GM21529 (cell line): ENCODE data around the gene GPD2.

Experiments used
- ATAC-seq: cut with Tn5 transposase; IDR thresholded peaks from one replicate; pipeline ENCODE4 v1.9.1; 2021; ENCODE audit not compliant: unreplicated experiment

GPD2 gene

DNA sequence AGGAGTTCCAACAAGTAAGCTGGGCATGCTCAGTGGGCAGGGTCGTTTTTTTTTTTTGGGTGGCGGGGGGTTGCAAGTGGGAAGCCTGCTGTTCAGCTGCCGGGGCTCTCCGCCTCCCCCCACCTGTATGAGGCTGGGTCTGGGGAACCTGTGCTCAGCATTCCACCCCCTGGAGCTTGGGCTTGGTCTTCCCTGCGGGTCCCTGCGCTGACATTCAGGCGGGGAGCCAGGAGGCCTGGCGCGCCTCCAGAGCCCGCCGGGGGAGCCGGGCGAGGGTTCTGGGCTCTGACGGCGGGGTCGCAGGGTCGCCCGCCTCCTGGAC is 822 bp upstream of the GPD2 start:
- no peak for ATAC-seq

- peak; percentile 58 for ATAC-seq
Measured at GRCh38 chr2:156436497-156437085, 412 bp downstream of the GPD2 start.

DNA sequence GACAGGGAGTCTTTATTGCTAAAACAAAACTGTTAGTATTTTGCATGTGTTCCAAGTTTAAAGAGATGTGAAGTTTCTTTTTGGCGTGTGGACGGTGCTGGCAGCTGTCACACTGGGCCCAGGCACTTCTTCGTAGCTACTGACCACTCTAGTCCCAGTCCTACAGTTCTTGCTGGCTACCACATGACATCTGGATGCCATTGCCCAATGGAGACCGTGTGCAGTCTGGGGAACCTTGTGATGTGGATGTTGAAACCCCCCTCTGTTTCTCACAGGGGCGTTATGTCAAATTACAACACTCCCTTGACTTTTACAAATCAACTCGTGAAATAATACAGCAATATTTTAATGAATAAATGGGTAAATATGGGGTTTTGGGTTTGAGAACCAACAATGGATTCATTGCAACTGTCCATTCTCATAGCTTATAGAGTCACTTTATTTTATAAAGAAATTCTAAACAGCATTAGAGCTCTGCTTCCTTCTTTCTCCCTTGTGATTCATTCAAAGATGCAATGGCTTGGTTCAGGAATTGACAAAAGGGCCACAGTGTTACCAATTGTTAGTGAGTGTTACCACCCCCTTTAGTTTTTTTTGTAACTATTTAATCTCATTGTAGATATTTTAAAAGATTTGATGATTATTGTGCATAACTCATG is 1.2 kb downstream of the GPD2 start:
- ATAC-seq: peak; percentile 26

- no peak for ATAC-seq
Measured at GRCh38 chr2:156437931-156438410, 1.8 kb downstream of the GPD2 start.

DNA sequence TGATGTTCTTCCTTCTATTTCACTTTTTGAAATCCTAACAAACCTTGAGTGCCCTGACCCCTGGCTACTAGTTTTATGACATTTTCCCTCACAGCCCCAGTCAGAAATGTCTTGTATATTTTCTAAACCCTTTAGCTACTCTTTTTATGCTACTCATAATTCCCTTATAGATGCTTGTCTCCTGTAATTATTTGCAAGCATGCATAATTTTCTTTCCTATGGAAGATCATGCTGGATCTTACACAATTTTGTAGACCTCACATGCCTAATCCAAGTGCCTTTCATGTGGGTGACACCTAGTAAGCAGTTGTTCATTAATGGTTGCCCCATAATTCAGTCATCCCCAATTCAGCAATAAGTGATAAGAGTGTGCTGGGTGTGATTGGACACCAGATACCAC is 6.9 kb downstream of the GPD2 start:
- ATAC-seq: no peak

- ATAC-seq: peak; percentile 80
Measured at GRCh38 chr2:156445296-156446220, 9.4 kb downstream of the GPD2 start.

DNA sequence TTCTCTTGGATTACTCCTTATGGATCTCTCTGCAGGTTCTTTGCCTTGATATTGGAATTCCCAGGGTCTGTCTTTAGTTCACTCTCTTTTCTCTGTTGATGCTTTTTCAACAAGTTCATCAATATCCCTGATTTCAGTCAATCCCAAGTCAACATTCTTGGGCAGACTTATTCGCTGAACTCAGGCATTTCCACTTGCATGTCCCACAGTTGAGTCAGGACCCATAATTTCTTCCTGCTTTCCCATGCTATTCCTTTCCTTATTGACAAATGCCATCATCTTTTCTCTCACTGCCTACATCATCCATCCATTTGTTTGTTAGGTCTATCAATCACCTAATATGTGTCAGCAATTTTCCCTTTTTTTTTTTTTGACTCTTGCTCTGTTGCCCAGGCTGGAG is 11.6 kb downstream of the GPD2 start:
- no peak for ATAC-seq

DNA sequence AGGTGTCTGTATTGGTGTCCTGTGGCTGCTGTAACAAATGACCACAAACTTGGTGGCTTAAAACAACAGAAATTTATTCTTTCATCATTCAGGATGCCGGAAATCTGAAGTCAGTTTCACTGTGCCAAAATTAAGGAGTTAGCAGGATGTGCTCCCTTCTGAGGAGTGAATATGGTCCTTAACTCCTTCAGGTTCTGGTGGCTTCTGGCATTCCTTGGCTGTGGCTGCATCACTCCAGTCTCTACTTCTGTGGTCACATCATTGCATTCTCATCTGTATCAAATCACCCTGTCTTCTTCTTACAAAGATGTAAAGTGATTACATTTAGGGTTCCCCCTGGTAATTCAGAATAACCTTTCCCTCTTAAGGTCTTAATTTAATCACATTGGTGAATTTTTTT is 12.6 kb downstream of the GPD2 start:
- no peak for ATAC-seq

DNA sequence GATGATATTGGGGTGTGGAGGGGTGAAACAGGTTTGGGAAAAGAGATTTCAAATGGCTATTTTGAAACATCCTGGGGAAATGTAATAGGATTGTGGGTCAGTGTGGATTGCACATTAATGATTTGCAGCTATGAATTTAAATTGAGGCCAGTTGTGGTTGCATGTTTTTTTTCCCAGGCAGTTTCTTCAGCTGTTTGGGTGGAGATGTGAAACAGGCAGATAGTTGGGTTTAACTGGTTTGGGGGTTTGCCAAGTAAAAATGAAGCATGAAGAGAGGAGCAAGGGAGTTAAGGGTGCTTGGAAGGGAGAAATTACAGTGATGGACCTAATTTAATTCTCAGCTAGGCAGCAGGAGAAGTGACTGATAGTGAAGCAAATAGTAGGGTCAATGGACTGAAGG is 16.8 kb downstream of the GPD2 start:
- no peak for ATAC-seq

GRCh38 chr2:156455361-156455975 is 19.3 kb downstream of the GPD2 start:
- peak; percentile 50 for ATAC-seq

- peak; percentile 74 for ATAC-seq
Measured at GRCh38 chr2:156456616-156457015, 20.4 kb downstream of the GPD2 start.

DNA sequence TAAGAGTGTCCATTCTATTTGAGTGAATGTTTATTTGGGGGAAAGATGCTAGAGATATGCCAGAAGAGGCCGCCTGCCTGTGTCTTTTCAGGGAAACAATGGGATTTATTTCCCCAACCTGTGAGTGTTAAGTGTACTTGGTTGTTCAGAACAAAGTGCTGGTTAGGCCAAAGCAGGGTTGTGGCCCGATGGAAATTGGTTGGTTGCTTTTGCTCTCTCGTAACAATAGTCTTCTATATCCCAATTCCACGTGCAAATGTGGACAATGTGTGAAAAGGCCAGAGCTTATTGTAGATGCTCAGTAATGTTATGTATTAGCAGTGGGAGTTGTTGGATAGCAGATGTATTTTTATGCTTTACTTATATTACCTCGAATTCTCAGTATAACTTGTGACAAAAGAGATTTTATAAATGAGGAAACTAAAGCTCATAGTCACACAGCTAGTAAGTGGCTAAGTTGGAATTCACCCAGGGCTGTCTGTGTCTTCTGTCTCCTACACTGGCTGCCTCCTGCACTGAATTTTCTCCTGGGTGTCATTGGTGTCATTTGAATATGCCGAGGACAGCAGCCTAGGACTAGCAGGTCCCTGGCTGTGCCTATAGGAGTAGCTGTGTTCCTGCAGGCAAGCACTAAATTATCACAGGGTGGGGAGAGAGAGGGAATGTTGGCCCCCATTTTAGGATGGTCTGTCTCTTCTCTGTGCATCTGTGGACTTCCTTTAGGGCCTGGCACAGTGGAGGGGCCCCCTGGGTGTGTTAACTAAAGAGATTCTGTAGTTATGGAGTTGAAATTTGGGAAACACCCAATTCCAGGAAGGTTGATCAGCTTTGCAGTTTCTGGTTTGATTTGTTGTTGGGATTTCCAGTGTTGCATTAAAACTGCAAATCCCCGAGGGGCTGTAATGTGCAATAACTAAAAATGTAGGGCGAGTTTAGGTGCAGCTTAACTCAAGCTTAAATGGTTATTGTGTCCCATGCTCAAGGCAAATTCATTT is 21.6 kb downstream of the GPD2 start:
- no peak for ATAC-seq

GRCh38 chr2:156459720-156460119 is 23.5 kb downstream of the GPD2 start:
- ATAC-seq: no peak

GRCh38 chr2:156464106-156464505 is 27.9 kb downstream of the GPD2 start:
- ATAC-seq: no peak

- no peak for ATAC-seq
Measured at GRCh38 chr2:156465573-156465972, 29.4 kb downstream of the GPD2 start.

- no peak for ATAC-seq
Measured at GRCh38 chr2:156466739-156467405, 30.7 kb downstream of the GPD2 start.

DNA sequence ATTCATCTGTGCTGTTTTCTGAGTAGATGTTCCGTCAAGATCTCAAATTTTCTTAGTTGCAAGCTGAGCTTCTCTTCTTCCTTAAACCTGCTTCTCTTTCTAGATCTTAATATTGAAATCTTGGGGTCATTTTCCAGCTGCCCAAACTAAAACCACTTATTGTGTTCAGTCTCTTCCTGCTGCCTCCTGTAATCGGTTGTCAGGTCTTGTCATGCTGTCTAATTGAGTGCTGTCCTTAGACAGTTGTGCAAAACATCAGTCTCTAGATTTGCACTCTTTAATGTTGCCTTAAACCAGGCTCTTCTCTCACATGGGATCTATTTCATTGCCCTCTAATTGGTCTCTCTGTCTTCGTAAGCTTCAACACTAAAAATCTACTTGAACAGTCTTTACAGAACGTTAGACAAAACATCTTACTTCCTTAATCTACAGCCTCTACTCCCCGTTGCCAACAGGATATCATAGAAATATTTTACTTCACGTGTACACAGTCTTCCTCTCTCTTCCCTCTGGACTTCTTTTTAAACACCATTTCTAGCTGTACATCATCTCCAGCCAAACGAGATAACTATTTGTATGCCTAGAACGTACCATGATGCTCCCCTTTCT is 34.9 kb downstream of the GPD2 start:
- no peak for ATAC-seq

- ATAC-seq: no peak
Measured at GRCh38 chr2:156471762-156472161, 35.6 kb downstream of the GPD2 start.

- peak; percentile 28 for ATAC-seq
Measured at GRCh38 chr2:156472686-156473085, 36.5 kb downstream of the GPD2 start.
